H1 (cell line): ENCODE measurements around the gene TBC1D16.

Experiments used
- CBX5 ChIP-seq: fragments of 300-800, 300-1000 bp; sonication (generic); IDR thresholded peaks from 2 replicates; pipeline ENCODE4 v1.7.1; 2016; ENCODE audit warnings: antibody characterized with exemption, low read length, low read depth
- CBX8 ChIP-seq: fragments of 300-800, 300-1000 bp; sonication (generic); IDR thresholded peaks from 2 replicates; pipeline ENCODE4 v1.7.1; 2016; ENCODE audit warnings: low read depth, low read length, borderline replicate concordance
- CEBPB ChIP-seq: IDR thresholded peaks from 2 replicates; pipeline ENCODE4 v1.6.1; 2012; ENCODE audit warnings: low read depth, low read length
- CHD1 ChIP-seq: IDR thresholded peaks from 2 replicates; pipeline ENCODE4 v1.6.1; 2012; ENCODE audit warnings: low read depth, low read length, improper control_type of control experiment
- CTCF ChIP-seq, 3 experiments: IDR thresholded peaks; 1 replicate in 2 of 3; 2 replicates in 1 of 3; pipeline versions ENCODE4 v1.5.1 to v1.6.1; 2011; ENCODE audit warnings: low read length in 3 of 3, mild to moderate bottlenecking in 3 of 3, inconsistent platforms in 2 of 3, low read depth in 1 of 3, moderate library complexity in 1 of 3; ENCODE audit not compliant: insufficient read depth in 1 of 3; ENCODE audit errors: control extremely low read depth in 1 of 3
- JUND ChIP-seq: IDR thresholded peaks from 2 replicates; pipeline ENCODE4 v1.6.1; 2011; ENCODE audit warnings: mild to moderate bottlenecking, improper control_type of control experiment, low read length
- POLR2A ChIP-seq, 2 experiments: IDR thresholded peaks; 1 replicate in 1 of 2; 2 replicates in 1 of 2; pipeline ENCODE4 v1.6.1; 2011; ENCODE audit warnings: low read depth in 2 of 2, low read length in 2 of 2, mild to moderate bottlenecking in 2 of 2; ENCODE audit errors: control extremely low read depth in 1 of 2
- SP1 ChIP-seq: IDR thresholded peaks from 2 replicates; pipeline ENCODE4 v1.6.1; 2011; ENCODE audit warnings: low read depth, low read length
- TCF12 ChIP-seq: IDR thresholded peaks from 2 replicates; pipeline ENCODE4 v1.6.1; 2011; ENCODE audit warnings: low read depth, mild to moderate bottlenecking, low read length
- USF2 ChIP-seq: IDR thresholded peaks from 2 replicates; pipeline ENCODE4 v1.6.1; 2011; ENCODE audit warnings: low read length, improper control_type of control experiment

- TF ChIP-seq CTCF (IDR thresholded peaks at IDR 0.05; ENCODE audit: control extremely low read depth in 1 of 3, insufficient read depth in 1 of 3, low read depth in 1 of 3, low read length in 3 of 3) (no peak), POLR2A (IDR thresholded peaks at IDR 0.05; ENCODE audit: control extremely low read depth in 1 of 2, low read depth in 2 of 2, low read length in 2 of 2) (no peak), CBX5 (no peak), JUND (no peak), CHD1 (no peak), CBX8 (no peak), SP1 (no peak), USF2 (no peak), CEBPB (no peak), TCF12 (no peak)
Measured at GRCh38 chr17:80063830-80064585, 28.3 kb upstream of the TBC1D16 start.
